ENCODE data around the gene FOXP2. TPM values are rescaled to one million over a fixed set of nuclear protein-coding genes. Genes with fewer than 3 reads are reported as not detected.

FOXP2 gene
- polyA plus RNA-seq, 1 donor: 7.4 TPM

DNA sequence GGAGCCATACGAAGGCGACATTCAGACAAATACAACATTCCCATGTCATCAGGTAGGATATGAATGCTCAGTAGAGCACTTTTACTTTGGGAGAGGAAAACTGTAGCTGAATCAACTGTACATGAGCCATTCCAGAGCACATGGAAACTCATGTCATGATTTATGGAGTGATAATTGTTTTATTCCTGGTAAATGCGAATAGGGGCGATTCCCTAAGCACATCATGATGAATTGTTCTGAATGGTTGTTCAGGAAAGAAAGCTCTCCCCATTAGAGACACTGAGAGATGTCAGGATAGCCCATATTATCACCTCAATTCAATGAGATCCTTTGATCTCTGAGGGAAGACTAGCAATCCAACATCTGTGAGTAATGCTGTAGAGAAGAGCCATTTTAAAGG, 243.6 kb downstream of the FOXP2 start:
- no peak for DNase-seq

DNA sequence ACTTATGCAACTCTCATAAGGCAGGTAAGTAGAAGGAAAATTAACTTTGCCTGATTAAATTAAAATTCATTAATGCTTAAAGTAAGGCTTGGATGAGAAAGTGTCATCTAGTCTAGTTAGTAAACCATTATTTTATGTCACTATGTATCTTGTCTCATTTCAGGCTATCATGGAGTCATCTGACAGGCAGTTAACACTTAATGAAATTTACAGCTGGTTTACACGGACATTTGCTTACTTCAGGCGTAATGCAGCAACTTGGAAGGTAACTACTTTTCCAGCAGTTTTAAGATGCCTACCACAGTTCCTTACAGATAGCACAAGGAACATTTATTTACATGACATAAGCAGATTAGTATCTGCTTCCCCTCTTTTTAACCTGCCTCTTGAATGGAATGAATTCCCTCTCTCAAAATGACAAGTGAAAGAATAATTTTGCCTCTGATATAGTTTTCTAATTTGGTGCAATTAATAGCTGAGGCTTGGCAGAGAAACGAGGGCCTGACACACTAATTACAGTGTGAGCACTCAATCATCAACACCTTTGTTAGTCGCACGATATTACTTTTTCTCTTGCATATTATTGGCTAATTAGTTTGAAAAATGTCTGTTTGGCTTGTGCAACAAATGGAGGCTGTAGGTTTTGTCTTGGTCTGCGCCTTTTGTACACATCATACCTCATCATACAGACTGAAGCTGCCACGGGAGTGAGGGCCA, 245.0 kb downstream of the FOXP2 start:
- DNase-seq: no peak

DNA sequence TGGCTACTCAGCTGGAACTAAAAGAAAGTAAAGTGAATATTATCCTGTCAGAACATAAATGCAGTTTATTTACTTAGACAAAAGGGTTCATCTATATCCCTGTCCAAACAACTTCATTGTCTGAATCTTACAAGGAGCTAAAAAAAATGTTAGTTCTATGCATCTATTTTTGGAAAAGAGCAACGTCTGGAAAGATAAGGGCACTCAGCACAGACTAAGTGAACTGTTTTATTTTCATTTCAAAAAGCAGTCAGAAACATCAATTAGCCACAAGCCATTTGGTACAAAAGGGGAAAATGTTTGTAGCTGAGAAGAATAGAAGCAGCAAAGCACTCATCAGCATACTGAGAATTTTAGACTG, 245.5 kb downstream of the FOXP2 start:
- DNase-seq: no peak

DNA sequence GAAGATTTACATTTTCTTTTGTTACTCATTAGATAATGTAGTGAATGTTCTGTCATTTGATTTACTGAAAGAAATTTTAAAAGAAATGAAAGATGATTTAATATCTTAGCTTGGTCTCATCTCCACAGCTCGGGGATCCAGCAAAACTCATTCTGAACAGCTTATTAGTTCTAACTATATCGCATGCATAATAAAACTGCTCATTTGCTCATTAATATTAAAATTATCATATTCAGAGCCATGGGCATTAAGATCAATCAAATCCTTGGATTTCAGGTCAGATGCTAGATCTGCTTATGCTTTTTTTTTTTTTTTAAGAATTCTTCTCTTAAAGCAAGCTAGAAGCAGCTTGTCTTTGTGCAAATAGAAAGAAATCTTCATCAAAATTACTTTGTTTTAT, 246.1 kb downstream of the FOXP2 start:
- no peak for DNase-seq

DNA sequence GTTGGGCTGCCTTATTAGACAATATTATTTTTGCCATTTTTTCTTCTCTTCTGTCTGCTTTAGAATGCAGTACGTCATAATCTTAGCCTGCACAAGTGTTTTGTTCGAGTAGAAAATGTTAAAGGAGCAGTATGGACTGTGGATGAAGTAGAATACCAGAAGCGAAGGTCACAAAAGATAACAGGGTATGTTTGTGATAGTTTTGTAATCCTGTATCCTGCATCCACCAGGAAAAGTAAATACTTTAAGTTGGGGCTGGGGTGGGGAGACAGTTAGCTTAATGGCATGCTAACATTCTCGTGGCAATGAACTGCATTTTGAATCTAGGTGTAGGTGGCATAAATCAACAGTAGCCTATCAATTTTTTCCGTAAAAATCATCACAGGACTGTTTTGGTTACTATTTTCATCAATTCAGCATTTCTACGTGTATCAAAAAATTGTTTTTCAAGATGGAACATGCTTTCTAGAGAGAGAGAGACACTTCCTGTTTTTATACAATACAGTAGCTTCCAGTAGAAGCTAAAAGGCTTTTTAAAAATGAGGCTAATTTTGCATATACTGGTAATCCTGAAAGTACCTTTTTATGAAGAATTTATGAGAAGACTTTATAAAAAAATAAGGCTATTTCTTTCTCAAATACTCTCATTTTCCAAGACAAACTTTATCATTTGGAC, 247.5 kb downstream of the FOXP2 start:
- DNase-seq: no peak

DNA sequence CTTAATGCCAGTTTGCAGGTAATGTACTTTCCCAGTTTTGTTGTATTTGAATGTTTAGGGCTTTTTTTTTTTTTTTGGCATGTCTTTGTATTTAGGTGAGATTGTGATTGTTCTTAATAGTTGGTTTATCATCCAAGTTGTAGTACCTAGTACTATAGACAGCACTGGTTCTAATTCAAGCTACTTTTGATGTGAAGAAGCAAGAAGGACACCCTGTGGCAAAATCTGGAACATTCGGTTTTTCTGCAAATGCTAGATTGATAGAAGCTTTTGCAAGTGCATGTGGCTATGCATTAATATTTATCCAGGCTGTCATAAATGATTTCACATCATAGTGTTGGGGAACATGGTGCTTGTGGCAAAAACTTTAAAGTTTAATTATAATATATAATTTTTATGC, 248.9 kb downstream of the FOXP2 start:
- peak; percentile 28 for DNase-seq

DNA sequence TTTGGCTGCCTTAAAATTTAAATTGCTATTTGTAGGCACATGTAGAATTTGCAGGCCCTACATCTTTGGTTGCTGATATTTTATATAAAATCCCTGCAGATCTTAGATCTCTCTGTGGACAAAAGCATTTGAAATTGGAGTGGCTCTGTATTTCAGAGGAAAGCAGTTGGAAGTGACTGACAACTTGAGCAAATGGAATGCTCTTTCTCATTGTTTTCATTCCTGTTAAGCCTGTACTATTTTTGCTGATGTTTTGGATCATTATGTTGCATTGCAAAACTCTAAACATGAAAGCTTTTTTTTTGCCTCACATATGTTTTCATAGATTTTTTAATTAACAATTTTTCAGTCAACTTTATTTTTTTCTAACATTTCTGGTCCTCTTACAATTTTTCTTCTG, 256.1 kb downstream of the FOXP2 start:
- DNase-seq: no peak

DNA sequence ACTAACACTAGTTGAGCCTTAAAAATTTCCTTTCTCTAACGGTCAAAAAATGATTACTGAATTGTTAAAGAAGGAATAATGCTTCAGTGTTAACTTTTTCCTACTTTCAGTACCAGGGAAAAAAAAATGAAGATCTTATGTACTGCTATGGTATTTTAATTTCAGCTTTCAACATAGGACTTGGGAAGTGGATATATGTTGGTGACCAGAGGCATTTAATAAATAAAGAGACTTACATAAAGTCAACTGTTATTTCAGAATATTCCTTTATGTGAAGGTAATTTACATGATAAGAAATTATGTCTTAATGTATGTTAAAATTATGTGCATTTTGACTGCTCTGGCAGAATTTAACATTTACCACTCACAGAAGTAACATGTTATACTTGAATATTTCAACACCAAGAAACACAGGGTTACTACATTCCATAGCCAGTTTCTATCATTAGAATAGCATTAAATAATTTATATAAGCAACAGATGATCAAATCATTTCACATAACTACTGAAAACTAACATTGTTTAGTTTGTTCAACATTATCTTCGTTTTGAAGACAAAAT, 257.0 kb downstream of the FOXP2 start:
- no peak for DNase-seq

DNA sequence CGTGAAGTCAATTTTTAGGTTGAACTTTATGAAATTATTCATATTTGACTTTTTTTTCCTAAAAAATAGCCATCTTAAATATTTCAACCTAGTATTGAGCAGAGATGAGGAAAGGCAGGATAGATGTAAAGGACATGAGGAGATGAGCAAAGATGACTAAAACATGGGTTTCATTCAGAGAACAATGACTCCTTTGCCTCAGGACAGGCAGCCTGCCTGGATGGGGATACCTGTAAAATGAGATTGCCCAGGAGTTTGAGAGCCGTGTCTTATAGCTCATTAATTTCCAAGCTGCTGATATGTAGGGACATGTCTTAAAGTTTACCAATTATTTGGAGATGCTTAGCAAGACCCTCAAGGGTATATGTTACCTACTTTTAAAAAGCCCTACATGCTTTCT, 263.5 kb downstream of the FOXP2 start:
- no peak for DNase-seq

DNA sequence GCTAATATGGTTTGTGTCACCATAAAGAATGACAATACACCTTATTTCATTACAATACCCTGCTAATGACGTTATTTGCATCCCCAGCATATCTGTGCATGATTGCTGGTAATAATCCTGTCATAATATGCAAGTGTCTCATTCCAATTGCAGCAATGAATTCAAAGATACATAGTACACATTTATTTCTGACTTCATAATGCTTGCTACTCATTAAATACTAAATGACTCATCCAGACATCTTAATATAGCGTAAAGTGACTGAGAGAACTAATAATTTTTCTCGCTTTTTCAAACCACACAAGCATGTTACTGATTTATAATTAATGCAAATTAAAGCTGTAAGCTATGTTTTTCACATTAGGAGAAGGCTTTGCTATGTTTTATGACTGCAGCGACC, 272.6 kb downstream of the FOXP2 start:
- DNase-seq: no peak

DNA sequence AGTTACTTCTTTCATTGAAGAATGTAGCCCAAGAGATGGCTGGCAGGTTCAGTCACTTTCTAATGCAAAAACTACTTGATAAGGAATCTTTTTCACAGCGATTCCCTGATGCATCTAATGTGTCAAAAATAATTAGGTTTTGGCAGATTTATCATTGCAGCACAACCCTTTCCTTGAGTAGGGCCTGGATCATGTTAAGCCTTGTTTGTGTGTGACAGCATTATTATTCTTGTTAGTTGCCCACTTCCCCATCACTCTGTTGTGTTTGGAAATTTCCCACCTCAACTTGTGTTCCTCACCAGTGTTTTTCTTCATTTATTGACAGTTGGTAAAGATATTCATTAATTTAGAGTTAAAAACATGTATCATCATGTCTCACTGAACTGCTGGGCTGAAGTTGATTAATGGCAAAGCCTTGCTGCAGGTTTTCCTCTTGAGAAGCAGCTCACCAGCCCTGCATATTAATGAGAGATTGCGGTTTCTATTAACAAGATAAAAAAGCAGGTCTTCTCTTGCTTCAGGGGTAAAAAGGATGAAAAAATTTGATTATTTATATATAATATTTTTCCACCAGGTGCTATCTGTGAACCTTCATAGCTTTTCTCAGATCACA, 273.9 kb downstream of the FOXP2 start:
- no peak for DNase-seq

DNA sequence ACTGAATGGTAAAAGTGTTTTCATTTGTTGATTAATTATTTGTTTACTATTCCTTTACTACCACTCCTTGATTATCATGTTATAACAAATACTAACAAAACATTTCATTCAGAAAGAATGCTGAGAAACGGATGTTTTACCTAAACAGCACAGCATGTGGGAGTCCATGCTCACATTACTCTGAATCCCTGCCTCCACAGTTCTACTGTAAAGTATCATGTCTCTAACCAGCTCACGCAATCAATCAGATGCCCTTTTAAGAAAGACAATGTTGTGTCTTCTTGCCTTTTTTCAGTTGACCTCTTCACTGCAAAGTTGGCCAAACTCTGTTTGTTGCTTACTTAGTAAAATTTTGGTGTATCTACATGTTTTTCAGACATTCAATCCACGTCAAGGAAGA, 274.8 kb downstream of the FOXP2 start:
- peak; percentile 43 for DNase-seq

DNA sequence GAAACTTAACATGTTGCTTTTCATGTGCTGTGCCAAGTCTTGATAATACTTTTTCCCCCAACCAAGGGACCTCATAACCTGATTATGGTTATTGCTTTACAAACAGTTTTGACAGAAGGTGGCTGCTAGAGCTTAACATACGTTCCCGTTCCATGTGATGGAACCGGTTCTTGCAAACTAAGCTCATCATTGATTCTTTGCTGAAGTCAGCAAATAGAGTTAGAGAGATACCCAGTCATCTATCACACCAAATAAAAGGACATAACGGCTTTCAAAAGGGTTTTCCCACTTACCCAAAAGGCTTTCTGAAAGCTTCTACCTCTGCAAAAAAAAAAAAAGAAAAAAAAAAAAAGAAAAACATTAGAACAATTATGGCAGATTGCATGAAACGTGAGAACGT, 277.0 kb downstream of the FOXP2 start:
- DNase-seq: no peak

DNA sequence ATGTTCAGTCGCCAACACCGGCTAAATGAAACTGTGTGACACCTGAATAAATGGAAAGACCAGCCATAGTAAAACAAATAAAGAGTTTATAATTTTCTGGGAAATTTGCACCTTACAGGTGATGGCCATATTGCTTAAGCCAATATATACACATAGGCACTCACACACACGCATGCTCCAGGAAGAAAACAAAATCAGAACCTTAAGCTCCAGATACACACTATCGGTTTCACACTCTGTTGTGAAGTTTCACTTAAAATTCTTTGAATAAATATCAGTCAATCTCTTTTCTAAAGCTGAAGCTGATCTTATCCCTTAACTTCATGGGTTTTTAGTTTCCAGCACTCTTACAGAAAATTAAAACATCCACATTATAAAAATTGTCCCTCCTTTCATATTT, 280.6 kb downstream of the FOXP2 start:
- no peak for DNase-seq

DNA sequence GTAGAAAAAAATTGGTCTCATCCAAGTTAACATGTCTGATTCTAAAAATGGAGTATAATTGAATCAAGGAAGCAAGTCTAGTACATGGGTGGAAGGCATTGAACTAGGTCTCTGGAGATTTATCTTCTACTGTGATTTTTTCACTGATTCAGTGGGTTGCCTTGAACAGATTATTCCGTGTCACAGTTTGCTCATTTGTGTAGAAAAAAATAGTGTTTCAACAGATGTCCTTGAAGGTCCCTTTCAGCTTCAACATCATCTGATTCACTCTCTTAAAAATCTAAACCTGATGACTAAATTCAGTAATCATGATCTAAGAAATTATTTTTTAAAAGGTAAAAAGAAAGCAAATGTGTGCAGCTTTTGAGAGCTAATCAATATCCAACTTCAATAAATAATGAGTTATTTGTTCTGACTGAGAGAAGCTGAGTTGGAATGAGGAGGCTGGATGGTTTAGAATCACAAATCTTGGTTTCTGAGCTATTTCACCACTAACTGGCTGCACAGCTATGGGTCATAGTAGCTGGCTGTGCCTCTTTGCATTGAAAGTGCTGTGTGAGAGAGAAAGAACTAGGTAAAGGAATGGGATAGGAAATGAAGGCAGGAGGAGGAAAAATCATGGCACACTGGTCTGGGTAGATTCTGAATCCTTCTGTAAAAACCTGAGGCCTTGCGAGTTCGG, 285.8 kb downstream of the FOXP2 start:
- no peak for DNase-seq

DNA sequence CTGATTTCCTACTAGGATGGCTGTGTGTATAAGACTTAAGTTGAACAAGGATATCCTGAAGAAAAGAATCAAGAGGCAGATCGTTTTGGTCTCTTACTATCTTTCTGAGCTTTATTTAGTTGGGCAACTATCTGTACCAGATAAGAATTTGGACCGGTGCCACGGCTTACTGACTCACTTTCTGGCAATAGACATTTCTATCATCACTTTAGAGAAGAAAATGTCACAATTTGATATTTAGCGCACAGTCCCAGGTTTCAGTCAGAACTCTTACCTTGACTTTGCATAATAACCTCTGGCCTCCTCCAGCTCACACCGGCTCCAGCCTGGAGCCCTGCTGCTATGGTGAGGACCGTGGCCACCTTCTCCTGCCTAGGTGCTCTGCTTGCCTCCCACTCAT, 289.1 kb downstream of the FOXP2 start:
- no peak for DNase-seq

DNA sequence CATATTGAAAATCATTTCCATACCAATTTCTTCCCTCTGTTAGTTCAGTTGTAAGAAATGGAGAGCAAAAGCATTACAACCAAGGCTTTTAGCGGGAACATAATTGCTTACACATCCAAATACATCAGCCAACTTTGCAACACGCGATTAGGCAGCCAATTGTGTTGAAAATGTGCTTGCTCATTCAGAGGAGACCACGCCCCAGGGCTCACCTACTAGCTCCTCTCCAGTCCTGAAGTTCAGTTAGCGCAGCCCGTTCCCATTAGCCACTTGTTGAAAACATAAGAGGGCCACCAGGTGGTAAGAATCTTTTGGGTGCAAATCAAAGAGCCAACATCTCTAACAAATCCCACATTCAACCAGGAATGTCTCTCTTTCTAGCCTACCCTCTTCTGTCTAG, 294.0 kb downstream of the FOXP2 start:
- DNase-seq: no peak

DNA sequence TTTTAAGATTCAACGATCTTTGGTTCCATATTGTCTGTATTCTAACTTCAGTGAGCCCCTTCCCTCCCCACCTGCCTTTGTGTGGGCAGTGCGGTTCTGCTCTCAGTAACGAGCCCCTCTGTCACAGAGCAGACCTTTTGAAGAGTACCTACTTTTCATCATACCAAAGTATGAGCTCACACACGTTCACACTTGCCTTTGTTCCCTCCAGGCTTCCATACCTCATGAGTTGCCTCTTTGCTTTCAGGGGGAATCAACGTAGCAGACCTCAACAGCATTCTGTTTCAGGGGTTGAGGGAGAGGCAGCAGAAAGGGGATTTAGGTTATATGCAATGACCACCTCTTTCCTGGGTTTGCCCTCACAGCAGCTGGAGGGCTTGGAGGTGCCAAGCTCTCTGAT, 295.9 kb downstream of the FOXP2 start:
- no peak for DNase-seq

DNA sequence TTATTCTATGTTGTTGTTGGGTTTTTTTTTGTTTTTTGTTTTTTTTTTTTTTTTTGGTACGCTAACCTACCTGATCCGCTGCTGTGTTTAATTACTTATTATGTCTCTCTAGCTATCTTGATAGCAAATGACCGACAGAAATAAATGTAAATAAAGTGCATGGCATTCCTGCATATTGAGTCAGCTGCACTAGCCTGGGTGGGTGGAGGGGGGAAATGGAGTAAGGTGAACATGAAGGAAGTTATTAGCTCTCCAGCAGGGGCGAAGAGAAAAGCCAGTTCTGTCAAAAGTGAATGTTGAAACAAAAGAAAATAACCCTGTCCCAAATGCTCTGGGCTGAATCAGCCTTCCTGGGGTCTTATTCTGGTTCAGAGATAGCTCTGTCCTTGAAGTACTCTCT, 296.6 kb downstream of the FOXP2 start:
- DNase-seq: no peak

DNA sequence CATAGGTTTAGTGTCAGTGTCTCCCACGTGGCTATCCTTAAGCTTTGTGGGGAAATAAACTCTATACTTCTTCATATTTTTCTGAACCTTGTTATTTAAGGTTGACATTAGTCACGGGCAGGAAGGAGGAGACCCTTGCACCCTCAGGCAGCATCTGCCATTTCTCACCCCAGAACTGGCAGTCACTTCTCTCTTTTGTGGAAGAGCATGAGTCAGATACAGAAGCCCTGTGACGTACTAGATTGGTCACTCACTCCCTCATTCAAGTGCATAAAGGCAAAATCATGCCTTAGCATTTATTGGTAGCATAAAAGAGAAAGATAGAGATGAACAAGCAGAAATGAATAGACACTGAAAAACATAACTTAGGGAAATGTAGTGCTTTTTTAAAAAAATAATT, 301.3 kb downstream of the FOXP2 start:
- no peak for DNase-seq

DNA sequence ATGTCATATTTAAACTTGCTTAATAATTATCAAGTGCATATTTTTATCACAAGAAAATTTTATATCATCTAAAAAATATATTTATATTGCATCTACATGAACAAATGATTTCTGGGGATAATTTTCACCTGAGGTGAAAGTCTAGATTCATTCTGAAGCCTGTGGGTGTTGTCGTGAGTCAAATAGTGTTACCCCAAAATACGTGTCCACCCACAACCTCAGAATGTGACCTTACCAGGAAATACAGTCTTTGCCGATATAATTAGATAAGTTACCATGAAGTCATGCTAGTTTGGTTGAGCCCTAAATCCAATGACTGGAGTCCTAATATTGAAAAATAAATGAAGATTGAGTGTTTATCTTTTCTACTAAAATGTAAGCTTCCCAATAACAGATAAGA, 304.2 kb downstream of the FOXP2 start:
- no peak for DNase-seq

DNA sequence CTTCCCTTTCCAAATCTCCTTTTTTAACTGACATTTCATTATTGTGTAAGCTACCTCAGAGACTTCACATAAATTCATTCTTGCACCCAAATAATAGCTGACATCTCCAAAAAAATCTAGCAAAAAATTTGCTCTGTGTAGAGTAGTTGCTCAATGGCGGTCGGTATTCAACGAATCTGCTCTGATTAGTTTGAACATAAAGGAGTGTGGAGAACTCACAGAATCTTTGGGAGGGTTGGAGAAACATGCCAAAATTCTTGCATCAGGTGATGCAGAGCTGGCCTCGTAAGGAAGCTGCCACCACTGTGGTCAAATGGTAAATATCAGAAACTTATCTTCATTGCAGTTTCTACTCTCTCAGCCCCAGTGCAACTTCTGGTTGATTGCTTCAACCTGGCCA, 306.1 kb downstream of the FOXP2 start:
- DNase-seq: no peak

DNA sequence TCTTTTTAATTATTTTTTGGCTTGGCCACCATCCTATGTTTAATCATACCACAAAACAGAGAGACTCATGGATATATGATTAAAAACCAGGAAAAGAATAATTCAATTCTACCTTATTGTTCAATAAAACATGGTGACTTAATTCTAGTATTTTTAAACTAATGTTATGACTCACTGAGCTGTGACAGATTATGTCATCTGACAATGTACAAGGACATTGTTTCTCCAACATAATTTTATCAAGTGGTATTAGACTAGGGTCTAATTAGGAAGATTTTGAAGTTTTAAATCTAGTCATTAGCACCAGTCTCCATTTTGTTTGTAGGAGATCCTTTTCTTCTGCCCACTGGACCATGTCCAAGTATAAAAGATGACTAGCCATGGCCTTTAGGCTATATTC, 307.9 kb downstream of the FOXP2 start:
- no peak for DNase-seq

Measured in left kidney (tissue), 2 donors.